Suprapubic skin (tissue), 3 donors: Measurements from ENCODE around the gene ADD3.

ENCODE experiments used
- CTCF ChIP-seq, 2 donors: fragments of 200-600 bp in 1 of 2; fragments of 450-650 bp in 1 of 2; sonication (generic) in 1 of 2; IDR thresholded peaks; one replicate each; pipeline ENCODE4 v1.5.1; 2016 to 2019; ENCODE audit warnings: antibody characterized with exemption in 2 of 2, mild to moderate bottlenecking in 1 of 2, moderate library complexity in 1 of 2
- POLR2A ChIP-seq, 2 donors: fragments of 450-650 bp; IDR thresholded peaks; one replicate each; pipeline ENCODE4 v1.6.1; 2017; ENCODE audit warnings: antibody characterized with exemption in 2 of 2, mild to moderate bottlenecking in 2 of 2, moderate library complexity in 2 of 2

- no peak for TF ChIP-seq CTCF (IDR thresholded peaks at IDR 0.05)
- no peak for TF ChIP-seq POLR2A (IDR thresholded peaks at IDR 0.05)
These were observed 37.9 kb upstream of the ADD3 start for GRCh38 chr10:109969760-109970346.
